NB4 (cell line): ENCODE results near the gene SAMM50.

Experiments used
- DNase-seq: peaks from one replicate; pipeline ENCODE4 v3.0.0; 2010; ENCODE audit warnings: low read depth
- H3K4me3 ChIP-seq: one replicate; pipeline ENCODE4 v1.5.1; 2011; ENCODE audit warnings: mild to moderate bottlenecking, low read depth, low read length, moderate library complexity
- CTCF ChIP-seq: IDR thresholded peaks from one replicate; pipeline ENCODE4 v1.5.1; 2012; ENCODE audit warnings: low read depth, low read length
- MAX ChIP-seq: IDR thresholded peaks from 2 replicates; pipeline ENCODE4 v1.6.1; 2011; ENCODE audit warnings: low read depth, low read length
- MYC ChIP-seq: IDR thresholded peaks from 2 replicates; pipeline ENCODE4 v1.6.1; 2011; ENCODE audit warnings: low read depth, low read length
- POLR2A ChIP-seq: IDR thresholded peaks from 2 replicates; pipeline ENCODE4 v1.6.1; 2011; ENCODE audit warnings: mild to moderate bottlenecking; ENCODE audit not compliant: insufficient read length; ENCODE audit errors: extremely low read depth

The SAMM50 gene

GRCh38 chr22:43988960-43989359, 33.7 kb downstream of the SAMM50 start:
- no peak for TF ChIP-seq POLR2A
- no peak for TF ChIP-seq MYC
- TF ChIP-seq CTCF = no peak
- TF ChIP-seq MAX = no peak
- H3K4me3 ChIP-seq = no peak overlapping the region
- no peak for DNase-seq

- no peak for DNase-seq
- H3K4me3 ChIP-seq = no peak overlapping the region
- no peak for TF ChIP-seq CTCF
- no peak for TF ChIP-seq POLR2A
- no peak for TF ChIP-seq MYC
- TF ChIP-seq MAX = no peak
These were observed 34.8 kb downstream of the SAMM50 start for GRCh38 chr22:43990044-43990443.

- TF ChIP-seq POLR2A (no peak), CTCF (no peak), MYC (no peak), MAX (no peak)
- no peak for DNase-seq
- H3K4me3 ChIP-seq = no peak overlapping the region
These were observed 36.2 kb downstream of the SAMM50 start for GRCh38 chr22:43991316-43992020.

GRCh38 chr22:43992331-43992821, 37.1 kb downstream of the SAMM50 start:
- TF ChIP-seq CTCF = no peak
- TF ChIP-seq POLR2A = no peak
- TF ChIP-seq MYC = no peak
- no peak for TF ChIP-seq MAX
- no peak for DNase-seq
- no peak overlapping the region for H3K4me3 ChIP-seq

GRCh38 chr22:43993072-43993760, 38.0 kb downstream of the SAMM50 start:
- peak; percentile 65 for DNase-seq
- no peak overlapping the region for H3K4me3 ChIP-seq
- no peak for TF ChIP-seq POLR2A
- peak; percentile 88 for TF ChIP-seq CTCF
